HEK293 (cell line): Measurements from ENCODE around the gene ZC3H18.

Source experiments
- CTCF ChIP-seq: fragments of 450-650 bp; formaldehyde crosslinking; IDR thresholded peaks from 2 replicates; pipeline ENCODE4 v1.5.1; 2016; ENCODE audit warnings: missing biosample characterization, missing genetic modification characterization
- MYNN ChIP-seq: fragments of 450-650 bp; formaldehyde crosslinking; IDR thresholded peaks from 2 replicates; pipeline ENCODE4 v1.5.1; 2016; ENCODE audit warnings: missing biosample characterization, missing genetic modification characterization, borderline replicate concordance
- REST ChIP-seq: fragments of 450-650 bp; formaldehyde crosslinking; IDR thresholded peaks from 2 replicates; pipeline ENCODE4 v1.5.1; 2016; ENCODE audit warnings: missing biosample characterization, missing genetic modification characterization
- ZBTB1 ChIP-seq: fragments of 450-650 bp; formaldehyde crosslinking; IDR thresholded peaks from 2 replicates; pipeline ENCODE4 v1.5.1; 2016; ENCODE audit warnings: missing biosample characterization, missing genetic modification characterization
- ZBTB7A ChIP-seq: fragments of 450-650 bp; formaldehyde crosslinking; IDR thresholded peaks from 2 replicates; pipeline ENCODE4 v1.5.1; 2016; ENCODE audit warnings: low read depth, missing biosample characterization, missing genetic modification characterization
- ZNF274 ChIP-seq, 2 experiments: fragments of 200-500 bp in 1 of 2; fragments of 450-650 bp in 1 of 2; sonication (Bioruptor generic) in 1 of 2; formaldehyde crosslinking in 1 of 2; IDR thresholded peaks; 2 replicates each; pipeline versions ENCODE4 v1.5.1 to v1.6.1; 2014 to 2016; ENCODE audit warnings: borderline replicate concordance in 1 of 2, inconsistent platforms in 1 of 2, low read length in 1 of 2, missing biosample characterization in 1 of 2, missing genetic modification characterization in 1 of 2
- ZNF341 ChIP-seq: fragments of 450-650 bp; formaldehyde crosslinking; IDR thresholded peaks from 2 replicates; pipeline ENCODE4; 2016; ENCODE audit warnings: low read depth, missing biosample characterization, missing genetic modification characterization
- ZNF514 ChIP-seq: fragments of 450-650 bp; formaldehyde crosslinking; IDR thresholded peaks from 2 replicates; pipeline ENCODE4 v1.5.1; 2016; ENCODE audit warnings: missing biosample characterization, missing genetic modification characterization
- ZNF518A ChIP-seq: fragments of 450-650 bp; formaldehyde crosslinking; conservative IDR thresholded peaks from 2 replicates; pipeline ENCODE4 v1.5.1; 2016; ENCODE audit warnings: low read depth, missing biosample characterization, missing genetic modification characterization
- ZNF701 ChIP-seq: fragments of 450-650 bp; formaldehyde crosslinking; IDR thresholded peaks from 2 replicates; pipeline ENCODE4 v1.5.1; 2016; ENCODE audit warnings: missing biosample characterization, missing genetic modification characterization
- ZSCAN23 ChIP-seq: fragments of 450-650 bp; formaldehyde crosslinking; IDR thresholded peaks from 2 replicates; pipeline ENCODE4 v1.5.1; 2016; ENCODE audit warnings: missing biosample characterization, missing genetic modification characterization
- ZSCAN30 ChIP-seq: fragments of 450-650 bp; IDR thresholded peaks from 2 replicates; pipeline ENCODE4 v1.5.1; 2018; ENCODE audit warnings: missing biosample characterization, mild to moderate bottlenecking, missing genetic modification characterization, moderate library complexity

- TF ChIP-seq MYNN = no peak
- TF ChIP-seq ZNF518A (tag by site-specific recombination) = no peak
- TF ChIP-seq CTCF (tag by site-specific recombination) = no peak
- no peak for TF ChIP-seq ZSCAN23 (tag by site-specific recombination)
- no peak for TF ChIP-seq ZBTB1 (tag by site-specific recombination)
- no peak for TF ChIP-seq ZNF514 (tag by site-specific recombination)
- no peak for TF ChIP-seq REST
- no peak for TF ChIP-seq ZBTB7A (tag by site-specific recombination)
- TF ChIP-seq ZNF701 (tag by site-specific recombination) = no peak
- TF ChIP-seq ZSCAN30 = no peak
- no peak for TF ChIP-seq ZNF274 (IDR thresholded peaks at IDR 0.05; ENCODE audit: low read length)
- no peak for TF ChIP-seq ZNF274 (tag by site-specific recombination; IDR thresholded peaks at IDR 0.05; ENCODE audit: borderline replicate concordance)
- TF ChIP-seq ZNF341 (tag by site-specific recombination) = no peak
Observed at GRCh38 chr16:88667461-88667860, 97.3 kb downstream of the ZC3H18 start.
